Dedifferentiated amniotic fluid mesenchymal stem cell (primary cell): Measurements from ENCODE around the gene MCHR1.
"Not testable (repeated sequence)": the region's sequence is repeated elsewhere in the genome, so short reads cannot be mapped to it uniquely, and the experiment has no call there.

Experiments used
- DNase-seq: peaks from one replicate; pipeline ENCODE4 v3.0.0-alpha.2; 2016; ENCODE audit errors: extremely low spot score

MCHR1 gene

DNA sequence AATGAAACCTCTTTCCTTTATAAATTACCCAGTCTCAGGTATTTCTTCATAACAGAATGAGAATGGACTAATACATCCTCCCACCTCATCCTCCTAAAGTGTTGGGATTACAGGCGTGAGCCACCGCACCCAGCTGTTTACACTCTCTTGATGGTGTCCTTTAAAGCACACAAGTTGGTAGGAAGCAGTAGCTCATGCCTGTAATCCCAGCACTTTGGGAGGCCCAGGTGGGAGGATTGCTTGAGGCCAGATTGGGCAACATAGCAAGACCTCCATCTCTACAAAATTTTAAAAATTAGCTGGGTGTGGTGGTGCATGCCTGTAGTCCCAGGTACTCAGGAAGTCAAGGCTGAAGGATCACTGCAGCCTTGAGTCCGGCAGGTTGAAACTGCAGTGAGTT lies 23.3 kb upstream of the MCHR1 start:
- DNase-seq, result not testable (repeated sequence)

DNA sequence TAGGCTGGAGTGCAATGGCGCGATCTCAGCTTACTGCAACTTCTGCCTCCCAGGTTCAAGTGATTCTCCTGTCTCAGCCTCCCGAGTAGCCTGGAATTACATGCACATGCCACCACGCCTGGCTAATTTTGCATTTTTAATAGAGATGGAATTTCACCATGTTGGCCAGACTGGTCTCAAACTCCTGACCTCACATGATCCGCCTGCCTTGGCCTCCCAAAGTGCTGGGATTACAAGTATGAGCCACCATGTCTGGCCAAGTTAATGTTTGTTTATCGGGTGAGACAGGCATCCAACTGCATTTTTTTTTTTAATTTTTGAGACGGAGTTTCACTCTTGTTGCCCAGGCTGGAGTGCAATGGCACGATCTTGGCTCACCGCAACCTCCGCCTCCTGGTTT lies 22.6 kb upstream of the MCHR1 start:
- DNase-seq, result not testable (repeated sequence)

DNA sequence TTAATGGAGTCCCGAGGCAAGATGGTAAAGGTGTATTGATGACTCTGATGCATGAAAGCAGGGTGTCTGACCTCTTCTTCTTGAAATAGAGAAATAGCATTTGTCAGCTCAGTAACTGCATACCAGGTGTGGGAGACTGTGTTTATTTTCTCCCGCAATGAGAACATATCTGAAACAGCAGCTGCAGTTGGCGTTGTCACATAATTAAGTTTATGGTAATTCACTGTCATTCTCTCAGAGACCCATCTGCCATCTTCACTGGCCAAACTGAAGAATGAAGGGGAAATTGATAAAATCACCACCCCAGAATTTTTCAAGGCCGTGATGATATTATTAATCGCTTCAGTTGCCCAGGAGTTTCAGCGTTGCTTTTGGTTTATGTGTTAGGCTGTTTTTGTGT lies 20.1 kb upstream of the MCHR1 start:
- no peak for DNase-seq

DNA sequence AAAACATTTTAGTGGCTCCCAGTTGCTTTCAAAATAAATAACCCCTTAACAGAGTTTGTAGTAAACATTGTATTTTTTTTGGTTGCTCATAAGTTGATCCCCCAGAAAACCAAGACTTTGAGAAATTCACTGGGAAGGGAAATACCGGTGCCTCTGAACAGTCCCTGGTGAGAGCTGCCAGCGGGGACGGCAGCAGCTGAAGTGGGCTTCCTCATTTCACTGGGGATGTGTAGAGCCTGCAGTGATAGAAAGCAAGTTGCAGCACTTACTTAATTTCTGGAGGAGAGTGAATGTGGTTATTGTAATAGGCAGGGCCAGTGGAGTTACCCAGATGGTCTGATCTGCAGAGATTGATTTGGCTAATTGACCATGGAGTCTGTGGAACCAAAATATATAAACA lies 18.6 kb upstream of the MCHR1 start:
- no peak for DNase-seq

DNA sequence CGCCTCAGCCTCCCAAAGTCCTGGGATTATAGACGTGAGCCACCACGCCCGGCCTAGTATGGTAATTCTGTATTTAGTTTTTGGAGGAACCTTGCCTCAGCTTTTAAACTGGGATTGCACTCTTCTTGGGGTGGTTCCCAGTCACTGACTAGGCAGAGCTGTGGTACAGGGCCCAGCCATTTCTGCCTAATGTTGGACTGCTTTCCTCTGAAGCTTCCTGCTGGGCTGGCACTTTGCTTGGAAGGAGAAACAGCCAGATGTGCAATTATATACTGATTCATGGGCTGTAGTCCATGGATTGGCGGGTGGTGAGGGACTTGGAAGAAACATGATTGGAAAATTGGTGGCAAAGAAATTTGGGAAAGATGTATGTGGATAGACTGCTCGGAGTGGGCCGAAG lies 17.6 kb upstream of the MCHR1 start:
- no peak for DNase-seq

DNA sequence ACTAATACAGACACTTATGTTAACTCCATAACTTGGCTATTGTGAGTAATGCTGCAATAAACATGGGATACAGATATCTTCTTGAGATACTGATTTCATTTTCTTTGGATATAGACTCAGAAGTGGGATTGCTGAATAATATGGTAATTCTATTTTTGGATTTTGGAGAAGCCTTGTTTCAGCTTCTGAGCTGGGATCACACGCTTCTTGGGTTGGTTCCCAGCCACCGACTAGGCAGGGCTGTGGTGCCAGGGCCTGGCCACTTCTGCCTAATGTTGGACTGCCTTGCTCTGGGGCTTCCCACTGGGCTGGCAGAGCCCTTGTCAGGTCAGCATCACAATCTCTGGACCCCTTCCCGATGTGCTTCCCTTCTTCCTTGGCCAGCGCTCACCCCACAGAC lies 14.0 kb upstream of the MCHR1 start:
- peak; percentile 43 for DNase-seq

DNA sequence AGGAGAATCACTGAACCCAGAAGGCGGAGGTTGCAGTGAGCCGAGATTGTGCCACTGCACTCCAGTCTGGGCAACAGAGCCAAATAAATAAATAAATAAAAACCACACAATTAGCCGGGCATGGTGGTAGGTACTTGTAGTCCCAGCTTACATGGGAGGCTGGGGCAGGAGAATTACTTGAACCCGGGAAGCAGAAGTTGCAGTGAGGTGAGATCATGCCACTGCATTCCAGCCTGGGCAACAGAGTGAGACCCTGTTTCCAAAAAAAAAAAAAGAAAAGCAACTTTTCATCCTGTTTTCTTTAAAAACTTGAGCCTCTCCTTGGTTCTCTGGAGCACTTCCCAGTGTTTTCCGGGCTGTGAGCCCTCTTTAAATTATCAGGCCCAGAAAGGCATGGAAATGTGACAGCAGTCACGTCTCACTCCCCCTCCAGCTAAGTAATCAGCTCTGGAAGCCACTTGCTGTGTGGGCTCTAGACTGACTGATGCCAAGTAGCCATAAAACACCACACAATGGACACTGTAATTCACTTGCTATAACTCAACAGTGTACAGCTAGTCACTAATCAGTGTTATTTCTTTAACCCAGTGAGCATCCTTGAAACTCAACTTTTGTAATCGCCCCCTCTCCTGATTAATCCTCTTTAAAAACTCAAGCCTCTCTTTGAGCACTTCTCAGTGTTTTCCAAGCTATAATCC lies 13.0 kb upstream of the MCHR1 start:
- no peak for DNase-seq

DNA sequence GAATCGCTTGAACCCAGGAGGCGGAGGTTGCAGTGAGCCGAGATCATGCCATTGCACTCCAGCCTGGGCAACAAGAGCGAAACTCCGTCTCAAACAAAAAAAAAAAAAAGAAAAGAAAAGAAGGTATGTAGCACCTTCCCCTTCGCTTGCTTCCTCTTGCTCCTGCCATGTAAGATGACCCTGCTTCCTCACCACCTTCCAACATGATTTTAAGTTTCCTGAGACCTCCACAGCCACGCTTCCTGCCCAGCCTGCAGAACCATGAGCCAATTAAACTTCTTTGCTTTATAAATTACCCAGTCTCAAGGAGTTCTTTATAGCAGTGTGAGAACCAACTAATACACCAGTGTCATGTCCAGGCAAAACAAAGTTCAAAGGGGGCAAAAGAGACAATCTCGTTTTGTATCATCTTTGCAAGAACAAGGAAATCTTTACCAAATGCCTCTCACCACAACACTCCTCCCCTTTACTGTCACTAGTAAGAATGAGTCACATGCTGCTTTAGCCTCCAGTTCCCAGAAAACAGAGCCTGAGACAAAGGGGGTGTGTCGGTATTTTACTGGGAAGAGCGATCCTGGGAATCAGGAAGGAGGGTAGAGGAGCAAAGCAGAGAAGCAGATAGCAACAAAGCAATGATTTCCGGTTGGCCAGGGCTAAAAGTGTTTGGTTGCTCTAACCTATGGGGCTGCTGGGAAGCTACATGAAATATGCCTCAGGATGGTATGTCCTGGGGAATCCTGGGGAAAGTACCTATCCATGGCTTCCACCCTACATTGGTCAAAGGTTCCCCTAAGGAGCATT lies 10.5 kb upstream of the MCHR1 start:
- no peak for DNase-seq

DNA sequence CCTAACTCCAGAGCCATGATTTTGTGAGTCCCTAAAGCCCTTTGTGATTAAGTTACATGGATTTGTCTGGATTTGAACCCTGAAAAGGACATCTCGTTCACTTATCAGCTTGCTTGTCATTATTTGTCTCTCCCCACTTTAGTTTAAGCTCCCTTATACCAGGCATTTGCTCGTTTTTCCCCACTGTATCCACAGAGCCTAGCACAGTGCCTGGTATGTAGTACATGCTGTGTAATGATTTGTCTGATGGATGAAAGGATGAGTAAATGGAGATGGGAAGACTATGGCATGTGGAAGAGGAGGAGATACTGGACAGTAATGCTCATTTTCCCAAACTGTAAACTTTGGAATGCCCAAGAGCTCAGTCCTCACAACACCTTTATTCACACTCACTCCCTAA lies 9.2 kb upstream of the MCHR1 start:
- no peak for DNase-seq

DNA sequence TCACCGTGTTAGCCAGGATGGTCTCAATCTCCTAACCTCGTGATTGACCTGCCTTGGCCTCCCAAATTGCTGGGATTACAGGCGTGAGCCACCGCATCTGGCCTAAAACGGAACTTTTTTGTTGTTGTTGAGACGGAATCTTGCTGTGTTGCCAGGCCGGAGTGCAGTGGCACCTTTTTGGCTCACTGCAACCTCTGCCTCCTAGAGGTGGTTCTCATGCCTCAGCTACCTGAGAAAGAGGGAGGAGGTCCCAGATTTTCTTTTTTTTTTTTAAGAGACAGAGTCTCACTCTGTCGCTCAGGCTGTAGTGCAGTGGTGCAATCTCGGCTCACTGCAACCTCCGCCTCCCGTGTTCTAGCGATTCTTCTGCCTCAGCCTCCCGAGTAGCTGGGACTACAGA lies 7.9 kb upstream of the MCHR1 start:
- no peak for DNase-seq

DNA sequence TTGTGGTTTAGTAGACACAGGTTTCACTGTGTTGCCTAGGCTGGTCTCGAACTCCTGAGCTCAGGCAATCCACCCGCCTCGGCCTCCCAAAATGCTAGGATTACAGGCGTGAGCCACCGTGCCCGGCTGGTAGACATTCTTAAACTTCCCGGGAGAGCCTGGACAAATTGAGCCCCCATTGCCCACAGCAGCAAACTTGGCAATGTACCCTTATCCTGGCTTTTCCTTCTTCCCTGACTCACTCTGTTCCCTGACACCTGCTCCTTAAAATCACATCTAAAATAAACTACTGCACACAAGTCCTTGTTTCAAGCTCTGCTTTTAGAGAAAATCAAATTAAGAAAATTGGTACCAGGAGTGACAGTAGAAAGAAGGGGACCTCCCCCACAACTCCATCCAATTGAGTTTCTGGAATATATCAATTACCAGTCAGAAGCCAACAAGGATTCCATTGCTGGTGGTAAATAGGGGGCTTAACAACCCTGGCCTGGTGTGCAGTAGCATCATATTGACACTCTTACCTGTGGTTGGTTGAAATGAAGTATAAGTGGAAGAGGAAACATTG lies 7.4 kb upstream of the MCHR1 start:
- DNase-seq, result no peak

DNA sequence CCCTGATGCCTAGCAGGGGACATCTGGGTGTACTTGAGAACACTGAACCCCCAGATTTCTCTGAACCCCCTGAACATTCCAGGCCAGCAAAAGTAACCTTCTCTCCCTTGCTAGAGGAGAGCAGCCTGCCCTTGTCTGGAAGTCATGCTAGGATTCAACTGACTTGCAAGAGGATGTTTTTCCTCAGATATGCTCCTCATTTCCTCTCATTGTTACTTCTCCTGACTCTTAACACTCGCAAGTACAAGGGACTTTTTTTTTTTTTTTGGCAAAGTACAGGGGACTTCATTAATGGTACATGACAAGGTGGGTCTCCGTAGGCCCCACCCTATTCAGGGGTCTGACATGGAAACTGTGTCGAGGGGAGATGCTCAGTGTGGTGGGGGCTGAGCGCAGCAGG lies 6.3 kb upstream of the MCHR1 start:
- no peak for DNase-seq

DNA sequence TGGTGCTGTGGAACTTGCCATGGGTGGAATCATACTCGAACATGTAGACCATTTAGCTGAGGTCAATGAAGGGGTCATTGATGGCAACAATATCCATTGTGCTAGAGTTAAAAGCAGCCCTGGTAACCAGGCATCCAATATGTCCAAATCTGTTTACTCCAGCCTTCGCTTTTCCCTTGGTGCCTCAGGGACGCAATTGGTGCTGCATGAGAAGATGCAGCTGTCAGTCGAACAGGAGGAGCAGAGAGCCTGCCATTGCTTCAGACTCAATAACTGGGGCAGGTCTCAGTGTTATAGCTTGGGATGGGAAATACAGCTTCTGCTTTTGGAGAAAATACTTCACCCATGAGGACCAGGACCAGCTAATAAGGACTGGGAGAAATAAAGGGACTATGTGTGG lies 5.0 kb upstream of the MCHR1 start:
- DNase-seq, result no peak

DNA sequence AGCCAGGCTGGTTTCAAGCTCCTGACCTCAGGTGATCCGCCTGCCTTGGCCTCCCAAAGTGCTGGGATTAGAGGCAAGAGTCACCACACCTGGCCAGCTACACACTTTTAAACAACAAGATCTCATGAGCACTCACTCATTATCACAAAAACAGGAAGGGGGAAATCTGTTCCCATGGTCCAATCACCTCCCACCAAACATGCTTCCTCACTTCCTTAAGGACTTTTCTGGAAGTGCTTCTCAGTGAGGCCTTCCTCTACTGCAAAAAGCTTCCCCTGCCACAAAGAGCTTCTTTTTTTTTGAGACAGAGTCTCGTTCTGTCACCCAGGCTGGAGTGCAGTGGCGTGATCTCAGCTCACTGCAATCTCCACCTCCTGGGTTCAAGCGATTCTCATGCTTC lies 3.1 kb upstream of the MCHR1 start:
- DNase-seq, result not testable (repeated sequence)

DNA sequence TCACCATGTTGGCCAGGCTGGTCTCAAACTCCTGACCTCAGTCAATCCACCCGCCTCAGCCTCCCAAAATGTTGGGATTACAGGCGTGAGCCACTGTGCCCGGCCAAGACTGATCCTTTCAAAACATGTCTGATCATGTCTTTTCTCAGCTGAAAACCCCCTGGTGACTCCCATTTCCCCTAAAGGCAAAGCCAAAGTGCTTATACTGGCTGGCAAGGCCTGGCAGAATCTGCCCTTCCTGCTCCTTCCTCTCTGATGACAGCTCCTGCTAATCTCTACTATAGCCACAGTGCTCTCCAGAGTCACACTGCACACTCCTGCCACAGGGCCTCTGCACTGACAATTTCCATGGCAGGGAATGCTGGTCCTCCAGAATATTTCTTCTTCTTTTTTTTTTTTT lies 2.6 kb upstream of the MCHR1 start:
- DNase-seq, result no peak

DNA sequence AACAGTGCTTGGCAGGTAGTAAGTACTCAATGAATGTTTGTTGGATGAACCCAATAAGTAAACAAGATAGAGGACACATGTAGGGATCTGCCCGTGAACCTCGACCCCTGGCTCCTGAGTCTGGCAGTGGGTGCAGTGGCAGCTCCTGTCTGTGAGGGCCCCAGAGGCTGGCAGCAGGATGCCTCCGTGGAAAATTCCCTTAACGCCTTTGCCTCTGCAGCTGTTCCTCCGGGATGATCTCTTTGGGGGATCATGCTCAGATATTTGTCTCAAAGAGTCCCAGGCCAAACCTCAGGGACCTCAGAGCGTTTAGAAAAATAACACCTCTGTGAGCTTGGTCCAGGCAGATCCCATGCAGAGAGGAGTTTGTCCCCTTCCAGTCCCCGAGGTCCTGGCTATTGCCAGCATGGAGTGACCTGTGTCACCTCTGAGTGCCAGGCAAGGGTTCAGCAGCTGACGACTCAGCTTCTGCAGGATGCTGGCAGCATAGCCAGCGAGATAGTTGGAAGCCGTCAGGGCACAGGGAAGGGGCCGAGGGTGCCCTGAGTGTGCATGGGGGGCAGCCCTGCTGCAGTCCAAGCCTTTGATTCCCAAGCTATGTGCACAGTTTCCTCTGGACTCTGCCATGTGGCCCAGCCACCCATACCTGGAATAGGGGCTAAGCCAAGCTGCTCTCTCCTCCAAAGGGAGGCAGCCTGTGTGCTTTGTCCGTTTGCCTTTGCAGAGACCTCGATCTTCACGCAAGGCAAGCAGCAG lies 613 bp upstream of the MCHR1 start:
- no peak for DNase-seq

DNA sequence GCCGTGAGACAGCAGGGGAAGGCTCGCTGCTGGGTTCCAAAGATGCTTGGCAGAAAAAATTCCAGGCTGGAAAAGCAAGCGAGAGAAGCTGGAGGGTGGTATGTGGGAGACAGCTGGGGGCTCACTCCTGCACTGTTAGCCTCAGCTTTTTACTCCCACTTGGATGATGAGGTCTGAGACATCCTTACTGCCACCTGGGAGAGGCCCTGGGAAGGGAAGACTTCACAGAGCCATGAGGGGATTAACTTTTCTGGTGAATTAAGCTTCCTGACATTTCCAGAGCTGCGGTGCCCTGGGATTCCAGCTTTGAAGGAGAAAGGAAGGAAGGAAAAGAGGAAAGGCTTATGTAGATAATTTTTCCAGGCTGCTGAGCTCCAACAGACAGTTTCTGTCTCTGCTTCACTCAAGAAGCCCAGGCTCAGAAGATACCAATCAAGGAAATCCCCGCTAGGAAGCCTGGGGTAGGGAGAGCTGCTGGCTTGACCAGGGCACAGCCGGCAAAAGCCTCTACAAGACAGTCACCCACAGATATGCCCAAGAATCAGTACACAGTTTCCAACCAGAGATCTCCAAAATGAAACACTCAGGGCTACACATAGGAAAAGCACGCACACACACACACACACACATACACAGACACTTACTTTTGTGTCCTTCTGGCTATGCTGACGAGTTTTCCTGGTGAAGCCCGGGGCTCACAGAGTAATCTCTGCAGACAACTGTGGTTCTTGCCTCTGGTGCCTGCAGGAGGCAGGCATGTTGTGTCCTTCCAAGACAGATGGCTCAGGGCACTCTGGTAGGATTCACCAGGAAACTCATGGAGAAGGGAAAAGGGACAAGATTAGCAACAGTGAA lies 907 bp downstream of the MCHR1 start:
- no peak for DNase-seq

DNA sequence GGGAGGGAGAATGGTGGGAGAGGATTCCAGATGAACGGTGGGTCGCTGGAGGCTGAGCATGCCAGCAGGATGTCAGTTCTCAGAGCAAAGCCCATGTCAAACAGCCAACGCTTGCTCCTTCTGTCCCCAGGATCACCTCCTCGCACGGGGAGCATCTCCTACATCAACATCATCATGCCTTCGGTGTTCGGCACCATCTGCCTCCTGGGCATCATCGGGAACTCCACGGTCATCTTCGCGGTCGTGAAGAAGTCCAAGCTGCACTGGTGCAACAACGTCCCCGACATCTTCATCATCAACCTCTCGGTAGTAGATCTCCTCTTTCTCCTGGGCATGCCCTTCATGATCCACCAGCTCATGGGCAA lies 1.5 kb downstream of the MCHR1 start:
- no peak for DNase-seq

DNA sequence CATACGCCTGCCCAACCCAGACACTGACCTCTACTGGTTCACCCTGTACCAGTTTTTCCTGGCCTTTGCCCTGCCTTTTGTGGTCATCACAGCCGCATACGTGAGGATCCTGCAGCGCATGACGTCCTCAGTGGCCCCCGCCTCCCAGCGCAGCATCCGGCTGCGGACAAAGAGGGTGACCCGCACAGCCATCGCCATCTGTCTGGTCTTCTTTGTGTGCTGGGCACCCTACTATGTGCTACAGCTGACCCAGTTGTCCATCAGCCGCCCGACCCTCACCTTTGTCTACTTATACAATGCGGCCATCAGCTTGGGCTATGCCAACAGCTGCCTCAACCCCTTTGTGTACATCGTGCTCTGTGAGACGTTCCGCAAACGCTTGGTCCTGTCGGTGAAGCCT lies 2.2 kb downstream of the MCHR1 start:
- no peak for DNase-seq

DNA sequence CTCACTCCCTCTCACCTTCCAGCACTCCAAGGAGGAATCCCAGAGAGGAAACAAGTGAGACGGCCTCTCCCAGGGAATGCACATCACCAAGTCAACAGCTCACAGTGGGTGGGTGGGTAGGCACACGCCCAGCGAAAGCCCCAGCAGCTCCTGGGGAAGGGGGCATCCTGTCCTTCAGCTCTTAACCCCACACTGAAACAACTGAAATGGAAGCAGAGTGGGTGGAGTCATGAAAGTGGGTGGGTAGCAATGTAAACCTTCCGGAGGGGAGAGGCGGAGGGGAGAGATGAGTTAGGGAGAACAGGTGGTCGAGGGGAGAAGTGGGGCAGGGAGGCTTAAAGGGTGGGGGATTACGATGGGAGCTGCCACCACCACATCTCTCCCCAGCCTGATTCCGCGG lies 5.4 kb downstream of the MCHR1 start:
- no peak for DNase-seq

DNA sequence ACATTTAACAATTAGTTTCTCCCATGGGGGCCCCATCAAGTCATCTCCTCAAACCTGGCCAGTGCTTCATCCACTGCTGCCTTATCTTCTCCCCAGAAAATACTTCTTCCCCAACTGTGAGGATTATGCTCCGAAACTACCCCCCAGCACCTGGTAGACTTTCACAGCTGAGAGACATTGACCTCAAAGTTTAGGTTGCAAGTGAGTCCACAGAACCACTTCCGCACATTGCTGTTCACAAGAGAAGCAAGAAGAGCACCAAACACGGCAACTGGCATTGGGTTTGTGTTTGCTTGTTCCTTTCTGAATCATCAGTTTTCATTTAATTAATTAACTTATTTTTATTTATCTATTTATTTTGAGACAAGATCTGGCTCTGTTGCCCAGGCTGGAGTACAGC lies 6.1 kb downstream of the MCHR1 start:
- DNase-seq, result no peak

DNA sequence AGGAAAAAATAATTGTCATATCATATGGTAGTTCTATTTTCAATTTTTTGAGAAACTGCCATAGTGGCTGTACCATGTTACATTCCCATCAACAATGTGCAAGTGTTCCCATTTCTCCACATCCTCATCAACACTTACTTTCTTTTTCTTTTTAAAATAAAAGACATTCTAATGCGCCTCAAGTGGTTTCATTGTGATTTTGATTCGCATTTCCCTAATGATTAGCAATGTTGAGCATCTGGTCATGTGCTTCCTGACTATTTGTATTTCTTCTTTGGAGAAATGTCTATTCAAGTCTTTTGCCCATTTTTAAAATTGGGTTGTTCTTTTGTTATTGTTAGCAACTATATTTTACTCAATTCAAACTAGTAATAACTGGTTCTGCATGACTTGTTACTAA lies 8.4 kb downstream of the MCHR1 start:
- DNase-seq, result no peak
